ENCODE results near the gene BHLHE23.
"Not testable (repeated sequence)": the region's sequence is repeated elsewhere in the genome, so short reads cannot be mapped to it uniquely, and the experiment has no call there.

Gene BHLHE23

GRCh38 chr20:63043348-63044203 lies 36.8 kb upstream of the BHLHE23 start:
- no peak for DNase-seq (ENCODE audit: low read depth in 2 of 2)

GRCh38 chr20:63042448-63043071 lies 35.8 kb upstream of the BHLHE23 start:
- no peak for DNase-seq (ENCODE audit: low read depth in 2 of 2)

DNA sequence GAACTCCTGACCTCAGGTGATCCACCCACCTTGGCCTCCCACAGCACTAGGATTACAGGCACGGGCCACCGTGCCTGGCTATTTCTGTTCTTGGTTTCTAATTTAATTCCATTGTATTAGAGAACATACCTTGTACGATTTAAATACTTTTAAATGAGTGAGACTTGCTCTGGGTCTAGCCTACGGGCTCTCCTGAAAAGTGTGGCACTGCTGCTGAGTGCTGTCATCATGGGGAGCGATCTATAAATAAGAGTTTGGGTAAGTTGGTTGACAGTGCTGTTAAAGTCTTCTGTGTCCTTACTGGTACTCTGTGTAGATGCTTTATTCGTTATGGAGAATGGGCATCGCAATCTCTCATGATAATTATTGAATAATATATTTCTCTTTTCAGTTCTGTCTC lies 35.0 kb upstream of the BHLHE23 start:
- no peak for DNase-seq (ENCODE audit: low read depth in 2 of 2)

DNA sequence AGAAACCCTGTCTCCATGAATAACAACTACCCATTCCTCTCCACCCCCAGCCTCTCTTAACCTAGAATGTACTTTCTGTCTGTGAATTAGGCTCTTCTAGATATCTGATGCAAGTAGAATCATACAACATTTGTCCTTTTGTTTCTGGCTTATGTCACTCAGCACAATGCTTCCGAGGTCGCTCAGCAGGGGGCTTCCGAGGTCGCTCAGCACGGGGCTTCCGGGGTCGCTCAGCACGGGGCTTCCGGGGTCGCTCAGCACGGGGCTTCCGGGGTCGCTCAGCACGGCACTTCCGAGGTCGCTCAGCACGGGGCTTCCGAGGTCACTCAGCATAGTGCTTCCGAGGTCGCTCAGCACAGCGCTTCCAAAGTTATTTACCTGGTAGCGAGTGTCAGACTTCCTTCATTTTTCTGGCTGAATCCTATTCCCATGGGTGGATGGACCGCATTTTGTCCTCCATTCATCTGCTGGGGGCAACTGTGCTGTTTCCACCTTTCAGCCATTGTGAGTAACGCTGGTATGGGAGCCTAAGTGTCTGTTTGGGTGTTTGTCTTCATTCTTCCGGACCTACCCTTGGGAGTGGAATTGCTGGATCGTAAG lies 31.0 kb upstream of the BHLHE23 start:
- DNase-seq (ENCODE audit: low read depth in 2 of 2) = no peak

DNA sequence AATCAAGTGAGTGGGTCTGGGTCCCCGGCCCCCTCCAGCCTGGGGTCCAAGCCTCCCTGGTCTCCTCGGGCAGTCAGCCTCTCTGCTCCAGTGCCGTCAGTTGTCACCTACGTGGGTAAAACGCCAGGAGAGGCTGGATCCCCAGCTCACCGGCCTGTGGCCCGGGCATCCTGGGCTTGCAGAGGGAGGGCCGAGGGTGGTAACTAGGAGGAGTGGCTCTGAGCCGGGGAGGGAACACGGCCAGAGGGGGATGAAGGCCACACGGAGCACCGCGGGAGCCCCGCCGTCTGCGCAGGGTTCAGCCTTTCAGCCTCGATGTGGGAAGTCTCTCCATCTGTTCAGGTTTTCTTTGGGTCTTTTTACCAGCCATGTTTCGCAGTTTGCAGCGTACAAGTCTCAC lies 29.5 kb upstream of the BHLHE23 start:
- DNase-seq (ENCODE audit: low read depth in 2 of 2) = no peak

GRCh38 chr20:63035603-63036185 lies 28.9 kb upstream of the BHLHE23 start:
- DNase-seq (ENCODE audit: low read depth in 2 of 2) = no peak

GRCh38 chr20:63034710-63035602 lies 28.2 kb upstream of the BHLHE23 start:
- not testable (repeated sequence) for DNase-seq (ENCODE audit: low read depth in 2 of 2)

DNA sequence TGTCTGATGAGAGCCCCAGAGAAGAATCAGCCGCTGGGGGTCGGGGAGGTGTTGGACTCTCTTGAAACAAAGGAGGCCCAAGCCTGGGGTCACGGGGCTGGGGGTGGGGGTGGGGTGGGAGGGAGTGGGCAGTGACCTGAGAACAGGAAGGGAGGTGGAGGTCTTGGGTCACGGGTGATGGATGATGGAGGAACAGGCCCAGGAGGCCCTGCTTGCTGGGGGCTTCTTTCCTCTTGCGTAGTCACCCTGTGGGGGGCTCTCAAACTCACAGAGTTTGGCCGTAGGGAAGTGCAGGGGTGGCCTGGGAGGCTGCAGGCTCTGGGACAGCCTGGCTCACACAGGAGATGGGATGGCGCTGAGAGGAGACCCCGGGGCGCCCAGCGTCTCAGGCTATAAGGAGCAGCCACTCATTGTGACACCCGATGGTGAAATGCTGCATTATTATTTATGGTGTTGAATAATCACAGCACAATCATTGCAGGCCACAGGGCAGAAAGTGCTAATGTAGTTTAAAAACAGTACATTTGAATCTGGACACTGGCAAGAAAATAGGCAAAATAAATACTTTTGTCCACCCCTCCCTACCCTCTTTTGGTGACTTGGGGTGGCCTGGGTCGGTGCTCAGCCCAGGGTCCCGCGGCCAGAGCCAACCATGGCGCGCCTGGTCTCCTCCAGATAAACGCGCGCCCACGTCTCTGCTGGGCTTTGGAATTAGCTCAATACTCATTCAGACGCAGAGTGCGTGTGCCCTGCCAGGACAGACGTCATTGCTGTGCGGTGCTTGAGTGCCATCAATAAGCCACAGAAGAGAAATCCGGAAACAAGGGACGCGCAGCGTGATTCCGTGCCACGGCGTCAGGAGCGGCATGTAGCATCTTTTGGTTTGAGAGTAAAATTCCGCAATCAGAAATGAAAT lies 27.3 kb upstream of the BHLHE23 start:
- DNase-seq (ENCODE audit: low read depth in 2 of 2) = no peak

GRCh38 chr20:63032861-63033793 lies 26.4 kb upstream of the BHLHE23 start:
- DNase-seq (ENCODE audit: low read depth in 2 of 2) = no peak

DNA sequence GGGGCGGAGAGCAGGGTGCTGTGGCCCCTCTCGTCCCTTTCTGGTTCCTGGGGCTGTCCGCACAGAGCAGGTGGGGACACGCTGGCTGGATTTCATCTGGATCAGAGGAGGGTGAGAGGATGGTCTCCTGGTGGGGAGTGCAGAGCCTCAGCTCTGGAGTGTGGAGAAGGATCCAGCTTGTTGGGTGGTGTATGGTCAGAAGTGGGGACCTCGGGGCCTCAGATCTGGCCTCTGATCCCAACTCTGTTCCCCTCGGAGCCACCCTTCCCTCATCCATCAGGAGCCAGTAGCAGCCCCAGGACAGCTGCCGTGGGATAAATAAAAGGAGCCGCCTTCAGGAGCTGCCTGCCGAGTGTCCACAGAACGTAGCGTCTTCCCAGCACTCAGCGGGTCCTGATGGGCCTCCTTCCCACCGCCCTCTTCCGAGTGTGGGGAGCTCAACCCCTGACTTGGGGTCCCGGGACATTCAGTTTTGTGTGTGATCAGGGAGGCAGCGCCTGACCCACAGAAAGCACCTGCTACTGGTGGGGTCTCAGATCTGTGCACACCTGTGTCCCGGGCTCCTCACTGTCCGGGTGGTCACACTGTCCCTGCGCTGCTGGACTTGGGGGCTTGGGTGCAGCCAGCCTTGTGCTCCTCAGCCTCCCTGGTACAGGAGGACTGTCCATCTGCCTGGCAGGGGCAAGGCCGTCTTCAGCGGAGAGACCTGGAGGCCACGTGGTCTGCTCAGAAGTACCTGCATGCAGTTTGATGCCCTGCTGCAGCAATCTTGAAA lies 25.4 kb upstream of the BHLHE23 start:
- no peak for DNase-seq (ENCODE audit: low read depth in 2 of 2)

DNA sequence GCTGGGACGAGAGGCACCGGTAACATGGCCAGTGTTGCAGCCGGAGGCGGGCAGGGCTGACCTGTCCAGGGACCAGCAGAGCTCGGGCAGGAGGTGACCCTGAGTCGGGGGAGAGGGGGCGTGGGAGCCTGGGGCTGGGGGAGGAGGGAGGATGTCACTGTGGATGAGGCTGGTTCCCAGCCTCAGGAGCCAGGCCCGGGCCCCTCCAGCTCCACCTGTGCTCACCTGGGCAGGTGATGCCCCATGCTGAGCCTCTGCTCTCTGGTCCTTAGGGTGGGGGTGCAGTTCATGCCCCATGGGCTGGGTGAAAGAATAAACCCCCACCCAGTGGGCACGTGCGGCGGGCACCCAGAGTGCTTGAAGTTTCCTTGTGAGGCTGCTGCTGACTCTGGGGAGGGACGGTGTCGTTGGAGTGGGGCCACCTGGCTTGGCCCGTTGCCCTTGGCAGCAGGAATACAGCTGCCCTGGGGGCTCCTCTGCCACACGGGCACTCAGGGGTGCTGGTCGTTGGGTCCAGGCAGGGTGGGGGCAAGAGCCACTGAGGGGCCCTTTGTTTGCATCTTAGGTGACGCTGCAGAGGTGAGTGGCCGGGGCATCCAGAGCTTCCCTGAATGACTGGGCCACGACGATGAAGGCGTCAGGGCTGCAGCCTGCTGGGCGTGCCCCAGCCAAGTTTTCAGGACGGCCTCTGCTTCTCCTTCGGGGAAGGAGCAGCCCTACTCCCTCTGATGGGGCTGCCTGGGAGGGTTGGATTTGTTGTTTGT lies 24.7 kb upstream of the BHLHE23 start:
- DNase-seq (ENCODE audit: low read depth in 2 of 2) = no peak

DNA sequence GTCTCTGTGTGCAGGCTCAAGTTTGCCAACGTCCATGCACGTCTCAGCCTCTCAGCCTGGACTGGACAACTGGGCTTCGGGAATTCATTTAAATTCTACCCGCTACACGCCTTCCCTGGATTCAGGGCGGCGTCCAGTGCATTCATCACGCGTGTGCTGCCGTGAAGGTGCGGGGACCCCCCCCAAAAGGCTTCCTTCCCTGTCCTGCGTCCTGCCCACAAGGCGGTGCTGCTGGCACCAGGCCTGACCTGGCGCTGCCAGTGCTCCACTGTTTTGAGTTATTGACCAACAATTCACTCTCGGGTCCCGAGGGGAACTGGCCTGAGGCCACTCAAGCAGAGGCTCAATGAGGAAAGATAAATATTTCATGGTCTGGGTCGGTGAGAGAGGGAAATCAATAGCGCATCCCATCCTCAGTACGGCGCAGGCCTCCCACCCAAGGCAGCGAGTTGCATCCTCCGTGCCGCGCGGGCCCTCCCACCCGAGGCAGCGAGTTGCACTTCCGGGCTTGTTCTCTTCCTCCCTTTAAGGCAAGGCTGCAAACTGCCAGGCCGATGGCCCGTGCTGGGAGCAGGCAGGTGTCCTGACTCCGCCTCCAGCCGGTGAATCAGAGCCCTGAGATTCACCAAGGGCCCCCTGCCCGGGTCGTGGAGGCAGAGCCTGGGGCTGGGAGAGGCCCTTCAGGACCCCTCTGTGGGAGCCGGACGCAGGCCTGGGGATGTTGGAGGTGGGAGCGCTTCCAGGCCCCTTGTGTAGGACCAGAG lies 22.8 kb upstream of the BHLHE23 start:
- no peak for DNase-seq (ENCODE audit: low read depth in 2 of 2)

- no peak for DNase-seq (ENCODE audit: low read depth in 2 of 2)
Measured at GRCh38 chr20:63028461-63028921, 21.7 kb upstream of the BHLHE23 start.

GRCh38 chr20:63027922-63028389 lies 21.2 kb upstream of the BHLHE23 start:
- DNase-seq (ENCODE audit: low read depth in 2 of 2) = no peak

DNA sequence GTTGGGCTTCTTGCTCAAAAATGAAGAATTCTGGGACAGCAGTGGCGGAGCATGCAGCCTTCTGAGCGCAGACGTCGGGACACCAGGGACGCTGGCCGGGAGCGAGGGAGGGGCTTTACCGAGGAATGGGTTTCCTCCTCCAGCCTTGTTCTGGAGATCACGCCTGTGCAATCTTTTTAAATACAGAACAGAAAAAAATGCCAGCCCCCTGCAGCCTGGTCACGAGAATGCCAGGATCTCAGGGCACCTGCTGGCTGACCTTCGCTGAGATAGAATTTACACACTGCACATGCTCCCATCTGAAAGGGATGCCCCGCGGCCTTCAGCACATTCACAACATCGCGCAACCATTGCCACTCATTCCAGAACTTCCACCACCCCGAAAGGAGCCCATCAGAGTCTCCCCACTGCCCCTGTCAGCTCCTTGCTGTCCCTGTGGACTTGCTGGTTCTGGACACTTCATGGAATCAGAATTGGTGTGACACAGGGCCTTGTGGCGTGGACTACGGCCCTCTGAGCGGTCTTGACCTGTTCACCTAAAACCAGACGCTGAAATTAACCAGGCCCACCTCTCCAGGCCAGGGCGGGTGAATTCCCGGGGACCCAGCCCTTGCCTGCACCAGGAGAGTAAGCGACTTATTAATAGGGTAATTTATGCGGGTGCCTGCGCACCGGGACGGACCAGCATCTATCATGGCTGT lies 20.6 kb upstream of the BHLHE23 start:
- no peak for DNase-seq (ENCODE audit: low read depth in 2 of 2)

DNA sequence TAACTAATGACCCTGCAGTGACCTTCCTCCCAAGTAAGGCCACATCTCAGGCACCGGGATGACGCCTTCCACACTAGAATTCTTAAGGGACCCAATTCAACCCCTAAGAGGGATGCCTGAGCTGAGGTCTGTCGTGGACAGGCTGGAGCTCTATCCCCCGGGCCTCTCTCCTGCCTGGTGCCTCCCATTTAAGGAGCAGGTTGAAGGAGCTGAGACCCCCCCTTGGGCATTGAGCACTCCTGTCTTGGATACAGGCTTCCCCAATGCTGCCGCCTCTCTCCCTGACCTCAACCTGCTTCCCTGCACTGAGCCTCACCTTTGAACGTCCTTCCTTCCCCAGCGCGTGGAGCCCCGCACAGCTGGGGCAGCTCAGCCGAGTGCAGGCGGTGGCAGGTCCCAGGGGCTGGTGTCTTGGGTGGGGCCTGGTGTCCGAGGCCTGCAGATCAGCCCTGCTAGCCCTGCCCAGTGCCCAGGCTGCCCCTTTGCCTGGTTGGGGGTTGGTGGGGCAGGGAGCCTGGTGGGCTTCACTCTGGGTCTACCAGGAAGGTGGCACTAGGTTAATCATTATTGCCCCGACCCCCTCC lies 19.9 kb upstream of the BHLHE23 start:
- no peak for DNase-seq (ENCODE audit: low read depth in 2 of 2)

Measured in stimulated activated CD4-positive, alpha-beta T cell treated with anti-CD3 and anti-CD28 coated beads, Interleukin-12 subunit alpha, Interleukin-12 subunit beta, amount 100 ng/mL, for 24 hours (primary cell).